HFFc6 (cell line): Measurements from ENCODE around the gene ATF7IP. TPM values are rescaled to one million over a fixed set of nuclear protein-coding genes. Genes with fewer than 3 reads are reported as not detected.

Experiments used
- DNase-seq: peaks from one replicate; pipeline ENCODE4 v3.0.0-alpha.2; 2018
- H3K27ac Mint-ChIP-seq: 2 replicates; pipeline ENCODE4 v1.8.0; 2020; ENCODE audit warnings: mild to moderate bottlenecking, mixed read lengths
- H3K27me3 Mint-ChIP-seq: 2 replicates; pipeline ENCODE4 v1.8.0; 2021; ENCODE audit warnings: mild to moderate bottlenecking, moderate library complexity, mixed read lengths; ENCODE audit not compliant: insufficient read depth
- H3K36me3 Mint-ChIP-seq: 2 replicates; pipeline ENCODE4 v1.8.0; 2021; ENCODE audit warnings: low read depth, mixed read lengths
- H3K4me1 Mint-ChIP-seq: 2 replicates; pipeline ENCODE4 v1.8.0; 2020; ENCODE audit warnings: low read depth, mixed read lengths
- H3K4me3 Mint-ChIP-seq: 2 replicates; pipeline ENCODE4 v1.8.0; 2020; ENCODE audit warnings: mild to moderate bottlenecking, moderate library complexity, mixed read lengths
- H3K9me3 Mint-ChIP-seq: 2 replicates; pipeline ENCODE4 v1.8.0; 2020; ENCODE audit warnings: mild to moderate bottlenecking, mixed read lengths
- CTCF ChIP-seq: fragments of 200-600 bp; sonication (generic); IDR thresholded peaks from 2 replicates; pipeline ENCODE4 v1.5.0; 2021; ENCODE audit warnings: antibody characterized with exemption, mild to moderate bottlenecking
- total RNA-seq, 6 experiments: library from RNA; stranded (reverse); fragmentation: NEBNext Ultra II Directional; extraction: Animal tissue kit (Norgen Biotek cat#: 25700); gene quantifications; 2 replicates in 1 of 6; 3 replicates in 5 of 6; pipeline ENCODE4 v1.2.3, GENCODE V29; 2021

Gene ATF7IP
- total RNA-seq, 6 experiments from 2014 or later: 38.3 to 47.3 (median 41.7) TPM

DNA sequence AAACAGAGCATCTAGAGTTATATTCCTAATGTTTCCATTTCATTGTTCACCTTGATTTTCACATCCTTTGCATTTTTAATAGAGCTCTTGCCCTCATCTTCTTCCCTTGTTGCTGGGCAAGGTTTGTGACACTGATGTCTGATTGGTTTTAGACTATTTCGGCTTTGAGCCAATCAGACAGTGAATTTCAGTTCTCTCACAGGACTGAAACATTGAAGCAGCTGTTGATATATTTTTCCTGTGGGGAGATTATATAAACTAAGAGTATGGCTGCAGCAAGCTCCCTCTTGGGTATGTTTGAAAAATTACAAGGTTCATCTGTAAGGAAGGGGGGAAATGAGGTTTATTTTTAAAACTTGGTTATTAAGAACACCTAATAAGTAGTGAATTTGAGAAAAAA lies 51.2 kb downstream of the ATF7IP start:
- peak; percentile 59 for TF ChIP-seq CTCF
- DNase-seq: peak; percentile 79
- Mint-ChIP-seq H3K36me3 (peaks cover 15% of the 10 kb centered on the region), H3K4me3 (peak overlapping the region; percentile 11; the same call in 1 of the 2 replicates), H3K27me3 (no peaks in the 10 kb centered on the region; the same call in 1 of the 2 replicates), H3K27ac (peak overlapping the region; percentile 77), H3K9me3 (peaks cover 9% of the 10 kb centered on the region; the same call in 1 of the 2 replicates), H3K4me1 (peaks cover 26% of the 10 kb centered on the region)

GRCh38 chr12:14417715-14418114 lies 52.2 kb downstream of the ATF7IP start:
- peak; percentile 85 for DNase-seq
- peak overlapping the region; percentile 80 for H3K4me3 Mint-ChIP-seq
- H3K4me1 Mint-ChIP-seq: peaks cover 23% of the 10 kb centered on the region
- peaks cover 20% of the 10 kb centered on the region; the same call in 1 of the 2 replicates for H3K9me3 Mint-ChIP-seq
- no peak for TF ChIP-seq CTCF
- H3K36me3 Mint-ChIP-seq: peaks cover 26% of the 10 kb centered on the region
- peak overlapping the region; percentile 87 for H3K27ac Mint-ChIP-seq
- H3K27me3 Mint-ChIP-seq: no peaks in the 10 kb centered on the region; the same call in 1 of the 2 replicates

DNA sequence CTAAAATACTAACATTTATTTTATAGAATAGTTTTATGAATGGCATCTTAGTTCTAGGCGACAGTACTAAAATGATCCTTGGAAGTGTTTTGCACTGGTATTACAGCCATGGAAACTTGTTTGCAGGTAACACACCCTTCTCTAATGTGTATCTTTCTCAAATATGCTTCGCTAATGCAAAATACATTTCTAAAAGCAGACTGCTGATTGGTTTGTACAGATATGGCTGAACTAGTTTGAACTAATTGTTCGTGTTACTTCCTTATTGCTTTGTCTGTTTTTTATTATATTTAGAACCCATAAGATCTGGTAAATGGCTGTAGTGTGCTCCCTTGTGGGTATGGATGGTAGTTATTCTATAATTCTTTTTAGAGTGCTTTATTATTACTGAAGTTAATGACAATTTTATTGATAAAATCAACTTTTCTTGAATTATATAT lies 53.0 kb downstream of the ATF7IP start:
- H3K27ac Mint-ChIP-seq: peak overlapping the region; percentile 49; the same call in 1 of the 2 replicates
- peaks cover 33% of the 10 kb centered on the region for H3K36me3 Mint-ChIP-seq
- peaks cover 23% of the 10 kb centered on the region for H3K4me1 Mint-ChIP-seq
- H3K9me3 Mint-ChIP-seq: peaks cover 23% of the 10 kb centered on the region; the same call in 1 of the 2 replicates
- no peaks in the 10 kb centered on the region; the same call in none of the 2 replicates for H3K27me3 Mint-ChIP-seq
- DNase-seq: peak; percentile 39
- TF ChIP-seq CTCF: peak; percentile 76
- peak overlapping the region; percentile 36; the same call in 1 of the 2 replicates for H3K4me3 Mint-ChIP-seq

GRCh38 chr12:14422516-14423230 lies 57.2 kb downstream of the ATF7IP start:
- no peak overlapping the region for H3K27ac Mint-ChIP-seq
- H3K4me3 Mint-ChIP-seq: no peak overlapping the region
- H3K4me1 Mint-ChIP-seq: peaks cover 14% of the 10 kb centered on the region
- DNase-seq: no peak
- H3K36me3 Mint-ChIP-seq: peaks cover 62% of the 10 kb centered on the region
- H3K9me3 Mint-ChIP-seq: peaks cover 23% of the 10 kb centered on the region; the same call in 1 of the 2 replicates
- no peaks in the 10 kb centered on the region; the same call in none of the 2 replicates for H3K27me3 Mint-ChIP-seq
- TF ChIP-seq CTCF: no peak

- no peak for DNase-seq
- Mint-ChIP-seq H3K4me1 (peaks cover 10% of the 10 kb centered on the region; the same call in 1 of the 2 replicates), H3K27ac (no peak overlapping the region), H3K36me3 (peaks cover 72% of the 10 kb centered on the region), H3K9me3 (peaks cover 23% of the 10 kb centered on the region; the same call in 1 of the 2 replicates), H3K27me3 (no peaks in the 10 kb centered on the region; the same call in none of the 2 replicates), H3K4me3 (no peak overlapping the region)
- TF ChIP-seq CTCF: no peak
Measured at GRCh38 chr12:14424545-14424944, 59.1 kb downstream of the ATF7IP start.
